Activated T-helper 1 cell treated with anti-CD3 and anti-CD28 coated beads, Interleukin-2, amount 50 U/mL, for 16 hours (primary cell): ENCODE results near the gene DGKB.
"Not testable (repeated sequence)": the region's sequence is repeated elsewhere in the genome, so short reads cannot be mapped to it uniquely, and the experiment has no call there.

Source experiments
- DNase-seq, 2 donors: peaks; one replicate each; pipeline ENCODE4 v3.0.0-alpha.2; 2020; ENCODE audit warnings: low read depth in 1 of 2, low spot score in 1 of 2

Gene DGKB

DNA sequence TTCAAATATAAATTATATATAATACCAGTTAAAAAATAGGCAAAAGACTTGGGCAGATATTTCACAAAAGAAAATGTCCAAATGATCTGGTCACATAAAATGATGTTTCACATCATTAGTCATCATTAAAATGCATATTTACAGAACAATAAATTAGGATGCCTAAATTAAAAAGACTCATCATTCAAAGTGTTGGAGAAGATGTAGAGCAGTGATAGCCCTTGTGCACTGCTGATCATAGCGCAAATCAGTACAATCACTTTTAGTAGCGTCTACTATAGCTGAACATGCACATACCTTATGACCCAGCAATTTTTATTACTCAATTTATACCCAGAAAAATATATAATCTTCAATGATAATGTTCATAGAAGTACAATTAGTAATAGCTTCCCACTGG lies 579.8 kb downstream of the DGKB start:
- DNase-seq: no peak

DNA sequence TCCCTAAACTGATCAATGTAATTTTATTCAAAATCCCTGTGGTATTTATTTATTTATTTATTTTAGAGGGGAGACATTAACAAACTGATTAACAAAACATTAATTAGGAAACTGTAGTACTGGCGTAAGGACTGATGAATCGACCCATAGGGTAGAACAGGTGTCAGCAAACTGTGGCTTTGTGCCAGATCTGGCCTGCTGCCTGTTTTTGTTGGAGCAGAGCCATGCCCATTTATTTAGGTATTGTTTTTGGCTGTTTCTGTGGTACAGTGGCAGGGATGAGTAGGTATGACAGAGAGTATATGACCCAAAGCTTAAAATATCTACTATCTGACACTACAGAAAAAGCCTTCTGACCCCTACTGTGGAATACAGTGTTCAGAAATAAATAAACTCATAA lies 580.6 kb downstream of the DGKB start:
- DNase-seq: no peak

DNA sequence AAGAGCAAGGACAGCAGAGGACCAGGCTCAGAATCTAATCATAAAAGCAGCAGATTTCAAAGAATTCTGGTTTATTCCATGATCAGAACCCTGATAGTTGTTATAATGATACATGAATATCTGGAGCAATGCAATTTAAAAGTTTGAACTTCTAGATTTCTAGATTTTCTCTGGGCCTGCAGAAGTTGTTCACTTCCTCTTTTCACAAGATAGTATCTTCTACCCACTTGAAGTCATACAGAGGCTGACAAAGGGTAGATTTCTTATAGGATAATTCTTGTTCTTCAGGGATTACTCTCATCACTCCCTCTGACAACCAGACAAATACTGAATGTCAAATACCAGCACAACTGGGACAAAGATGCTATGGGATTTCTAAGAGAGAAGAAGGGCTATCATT lies 593.1 kb downstream of the DGKB start:
- no peak for DNase-seq

DNA sequence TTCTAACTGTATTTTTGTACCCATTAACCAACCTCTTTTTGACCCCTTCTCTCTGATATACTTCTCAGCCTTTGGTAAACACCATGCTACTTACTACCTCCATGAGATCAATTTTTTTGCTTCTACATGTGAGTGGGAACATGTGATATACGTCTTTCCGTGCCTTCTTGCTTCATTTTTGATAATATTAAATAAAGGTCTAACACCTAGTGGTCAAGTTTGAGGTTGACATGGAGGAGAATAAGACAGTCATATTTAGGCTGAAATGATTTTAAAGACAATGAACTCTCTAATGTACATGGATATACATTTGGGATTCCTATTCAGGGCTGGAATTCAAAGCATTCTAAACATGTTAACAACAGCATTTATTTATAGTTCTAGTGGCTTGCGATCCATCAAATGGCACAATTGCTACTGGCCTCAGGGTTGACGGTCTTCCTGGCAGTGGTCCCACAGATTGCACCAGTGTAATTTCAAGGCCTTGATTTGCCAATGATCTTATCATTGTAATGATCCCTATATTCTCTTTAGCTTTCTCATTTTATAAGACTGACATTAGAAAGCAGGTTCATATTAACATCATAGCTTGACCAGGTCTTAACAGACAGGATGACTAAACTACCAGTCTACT lies 597.2 kb downstream of the DGKB start:
- no peak for DNase-seq

DNA sequence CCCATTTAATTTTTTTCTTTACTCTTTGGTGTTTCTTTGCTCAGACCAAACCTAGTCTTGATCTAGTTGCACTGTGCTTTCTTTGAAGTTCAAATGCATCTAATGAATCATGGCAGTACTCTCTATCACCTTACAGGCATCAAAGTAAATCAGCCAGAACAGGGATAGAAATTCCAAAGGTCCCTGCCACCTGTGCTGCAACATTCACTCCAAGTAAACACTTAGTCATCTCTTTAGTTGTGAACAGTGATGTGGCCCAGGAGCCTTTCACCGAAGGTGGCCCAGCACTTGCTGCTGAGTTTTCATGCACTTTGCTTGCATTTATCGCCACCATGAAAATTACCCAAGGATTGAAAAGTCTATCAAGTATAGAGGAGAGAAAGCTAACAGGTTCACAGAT lies 599.0 kb downstream of the DGKB start:
- no peak for DNase-seq

DNA sequence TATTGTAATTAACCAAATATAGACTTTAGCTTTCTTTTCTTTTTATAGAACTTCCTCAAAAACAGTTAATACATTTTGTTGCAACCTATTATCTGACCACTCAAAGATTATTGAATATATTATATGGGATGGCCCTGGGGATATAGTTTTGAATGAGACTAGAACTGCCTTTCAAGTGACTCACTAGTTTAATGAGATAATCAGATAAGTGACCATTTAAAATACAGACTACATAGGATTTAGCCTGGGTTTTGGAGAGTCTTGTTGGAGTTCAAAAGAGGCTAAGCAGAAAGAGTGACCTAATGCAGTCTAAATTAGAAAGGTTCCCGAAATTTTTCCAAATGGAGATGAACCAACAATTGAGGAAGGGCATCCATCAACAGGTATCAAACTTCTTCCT lies 607.9 kb downstream of the DGKB start:
- DNase-seq: no peak

DNA sequence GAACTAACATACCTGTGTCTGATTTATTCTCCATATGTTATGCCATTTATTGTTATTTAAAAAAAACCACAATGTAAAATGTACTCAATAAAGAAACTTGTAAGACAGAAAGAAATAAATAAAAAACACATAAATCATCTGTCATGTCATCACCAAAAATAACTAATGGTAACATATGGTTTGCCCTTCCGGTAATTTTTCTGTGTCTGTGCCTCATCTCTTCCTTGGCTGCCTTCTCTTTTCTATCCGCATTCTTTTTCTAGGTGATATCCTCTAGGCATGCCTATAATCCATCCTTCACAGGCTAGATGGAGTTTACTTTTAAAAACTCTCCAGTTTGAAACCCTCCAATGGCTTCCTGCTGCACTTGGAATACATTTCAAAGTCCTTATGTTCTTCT lies 609.1 kb downstream of the DGKB start:
- no peak for DNase-seq

DNA sequence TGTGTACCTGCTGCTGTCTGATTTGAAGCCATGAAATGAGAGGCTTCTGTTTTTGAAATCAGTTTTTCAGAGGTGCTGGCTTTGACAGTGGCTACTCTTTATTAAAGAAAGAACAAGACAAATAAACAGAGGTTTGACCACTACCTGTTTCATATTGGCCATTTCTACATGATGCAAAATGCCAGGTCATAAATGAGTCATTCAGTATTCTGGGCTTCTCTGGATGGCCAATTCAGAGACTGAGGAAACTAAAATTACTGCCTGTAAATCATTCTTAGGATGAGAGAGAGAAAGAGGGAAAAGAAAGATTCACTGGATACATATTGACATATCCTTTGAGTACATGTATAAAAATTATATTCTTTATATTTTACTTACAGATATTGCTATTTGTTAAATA lies 609.8 kb downstream of the DGKB start:
- DNase-seq: no peak

DNA sequence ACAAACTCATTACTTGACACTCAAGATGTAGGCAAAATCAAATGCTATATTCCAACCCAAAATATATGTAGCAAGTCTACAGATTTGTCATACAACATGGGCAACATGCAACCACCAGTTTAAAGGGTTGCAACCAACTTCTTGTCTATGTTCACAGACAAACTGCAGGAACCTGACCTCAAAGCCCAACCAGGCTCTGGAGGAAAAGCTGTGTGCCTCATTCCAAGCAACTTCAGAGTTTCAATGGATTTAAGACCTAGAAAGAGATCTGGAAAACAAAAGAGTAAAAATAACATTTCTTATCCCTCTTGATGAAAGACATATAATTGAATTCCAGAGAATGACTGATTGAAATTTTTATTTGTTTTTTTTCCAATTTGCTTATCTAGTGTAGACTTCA lies 612.6 kb downstream of the DGKB start:
- no peak for DNase-seq

DNA sequence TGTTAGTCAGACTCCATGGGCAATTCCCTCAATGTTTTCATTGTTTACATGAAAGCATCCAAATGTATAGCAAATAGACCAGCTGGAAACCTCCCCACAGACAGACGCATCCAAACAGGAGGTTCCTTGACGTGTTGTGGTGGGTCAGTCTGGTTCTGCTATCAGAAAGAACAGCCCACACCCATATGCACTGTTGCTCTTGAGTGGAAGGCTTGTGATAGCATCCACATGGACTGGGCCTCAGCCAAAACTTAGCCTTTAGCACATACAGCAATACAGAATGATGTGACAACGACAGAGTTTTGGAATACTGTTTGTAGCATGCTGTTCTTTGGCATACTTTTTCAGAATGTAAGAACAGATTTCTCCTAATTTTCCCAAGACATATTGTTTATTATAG lies 613.9 kb downstream of the DGKB start:
- DNase-seq: no peak

DNA sequence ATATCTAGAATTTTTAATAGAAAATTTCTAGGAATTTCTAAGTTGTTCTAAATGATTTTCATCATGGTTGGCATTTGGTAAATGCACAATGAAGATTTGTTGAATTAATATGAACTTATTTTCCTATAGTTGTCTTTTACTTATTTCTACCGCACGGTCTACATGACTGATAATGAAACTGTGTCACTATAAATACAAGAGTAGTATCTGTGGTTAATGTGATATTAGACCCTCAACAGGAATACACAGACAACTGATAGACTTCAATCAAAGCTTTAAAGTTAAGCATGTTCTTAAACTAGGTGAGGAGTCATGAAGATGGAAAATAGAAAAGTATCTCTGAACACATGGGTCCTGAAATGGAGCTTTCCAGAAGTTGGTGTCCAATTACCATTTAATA lies 615.2 kb downstream of the DGKB start:
- no peak for DNase-seq

DNA sequence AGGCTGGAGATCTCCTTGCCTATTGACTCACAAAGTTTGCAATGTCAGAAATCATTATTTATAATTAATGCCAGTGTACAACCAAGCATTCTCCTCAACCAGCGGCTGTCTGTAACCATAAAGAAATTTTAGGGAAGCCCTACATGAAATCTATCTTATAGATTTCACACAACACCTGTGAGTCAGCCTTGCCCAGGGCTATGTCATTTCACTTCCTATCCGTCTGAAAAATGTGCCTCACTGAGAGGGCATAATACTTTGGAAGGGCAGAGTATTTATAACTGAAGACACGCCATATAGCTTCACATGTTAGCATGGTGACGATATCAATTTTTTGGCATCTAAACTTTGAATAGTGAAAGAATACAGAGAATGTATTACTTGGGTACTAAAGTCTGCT lies 616.5 kb downstream of the DGKB start:
- DNase-seq: no peak

DNA sequence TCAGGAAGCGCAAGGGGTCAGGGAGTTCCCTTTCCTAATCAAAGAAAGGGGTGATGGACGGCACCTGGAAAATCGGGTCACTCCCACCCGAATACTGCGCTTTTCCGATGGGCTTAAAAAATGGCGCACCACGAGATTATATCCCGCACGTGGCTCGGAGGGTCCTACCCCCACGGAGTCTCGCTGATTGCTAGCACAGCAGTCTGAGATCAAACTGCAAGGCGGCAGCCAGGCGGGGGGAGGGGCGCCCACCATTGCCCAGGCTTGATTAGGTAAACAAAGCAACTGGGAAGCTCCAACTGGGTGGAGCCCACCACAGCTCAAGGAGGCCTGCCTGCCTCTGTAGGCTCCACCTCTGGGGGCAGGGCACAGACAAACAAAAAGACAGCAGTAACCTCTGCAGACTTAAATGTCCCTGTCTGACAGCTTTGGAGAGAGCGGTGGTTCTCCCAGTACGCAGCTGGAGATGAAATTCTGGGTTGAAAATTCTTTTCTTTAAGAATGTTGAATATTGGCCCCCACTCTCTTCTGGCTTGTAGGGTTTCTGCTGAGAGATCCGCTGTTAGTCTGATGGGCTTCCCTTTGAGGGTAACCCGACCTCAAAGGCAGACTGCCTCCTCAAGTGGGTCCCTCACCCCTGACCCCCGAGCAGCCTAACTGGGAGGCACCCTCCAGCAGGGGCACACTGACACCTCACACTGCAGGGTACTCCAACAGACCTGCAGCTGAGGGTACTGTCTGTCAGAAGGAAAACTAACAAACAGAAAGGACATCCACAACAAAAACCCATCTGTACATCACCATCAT lies 623.3 kb downstream of the DGKB start:
- not testable (repeated sequence) for DNase-seq

DNA sequence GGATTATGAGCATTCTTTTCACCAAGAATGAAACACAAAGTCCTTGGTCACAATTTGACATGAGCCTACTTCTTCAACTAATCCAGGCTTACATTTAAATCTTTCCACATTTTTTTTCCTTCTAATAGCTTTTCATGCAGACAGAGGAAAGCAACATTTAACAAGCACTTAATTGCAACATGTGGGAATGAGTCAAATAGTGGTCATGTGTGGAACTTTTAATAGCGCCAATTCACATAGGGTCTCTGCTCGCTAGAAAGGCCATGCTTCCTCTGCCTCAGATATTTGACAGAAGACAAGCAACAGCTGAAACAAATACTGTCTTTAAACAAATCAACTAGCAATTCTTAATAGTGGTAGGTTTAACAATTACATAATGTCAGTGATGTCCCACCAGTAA lies 627.2 kb downstream of the DGKB start:
- DNase-seq: no peak

DNA sequence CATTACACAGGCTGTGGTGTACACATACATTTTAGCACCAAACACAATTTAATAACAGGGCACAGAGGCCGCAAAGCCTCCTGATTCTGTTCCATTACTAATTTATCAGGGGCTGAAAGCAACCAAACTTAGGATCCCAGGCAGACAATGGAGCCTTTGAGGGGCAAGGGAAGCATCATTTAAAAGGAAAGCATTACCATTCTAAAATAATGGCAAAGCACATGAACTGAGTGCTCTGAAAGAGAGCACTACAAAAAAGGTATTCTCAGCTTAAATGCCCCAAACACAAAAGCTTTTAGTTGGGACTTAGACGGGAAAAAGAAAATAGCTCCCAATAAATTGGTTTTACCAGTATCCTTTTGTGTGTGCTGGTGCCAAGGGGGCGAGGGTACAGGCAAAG lies 631.1 kb downstream of the DGKB start:
- no peak for DNase-seq

DNA sequence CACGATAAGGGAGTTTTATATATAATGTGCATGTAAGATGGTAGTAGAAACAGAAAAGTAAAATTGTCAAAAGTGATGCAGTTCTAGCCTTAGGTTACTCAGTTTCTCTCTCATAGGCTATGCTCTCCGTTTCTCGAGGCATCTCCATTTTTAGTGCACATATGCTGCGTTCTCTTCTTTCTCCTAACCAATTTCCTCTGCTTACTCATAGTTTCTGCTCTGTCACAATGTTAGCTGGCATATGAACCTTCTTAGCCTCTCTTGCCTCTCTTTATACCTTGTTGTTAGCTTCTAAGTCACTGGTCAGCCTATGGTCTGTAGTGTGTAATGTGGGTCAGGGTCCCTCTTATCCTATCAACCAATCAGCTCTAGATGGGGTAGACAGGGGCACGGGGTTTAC lies 632.5 kb downstream of the DGKB start:
- DNase-seq: no peak

DNA sequence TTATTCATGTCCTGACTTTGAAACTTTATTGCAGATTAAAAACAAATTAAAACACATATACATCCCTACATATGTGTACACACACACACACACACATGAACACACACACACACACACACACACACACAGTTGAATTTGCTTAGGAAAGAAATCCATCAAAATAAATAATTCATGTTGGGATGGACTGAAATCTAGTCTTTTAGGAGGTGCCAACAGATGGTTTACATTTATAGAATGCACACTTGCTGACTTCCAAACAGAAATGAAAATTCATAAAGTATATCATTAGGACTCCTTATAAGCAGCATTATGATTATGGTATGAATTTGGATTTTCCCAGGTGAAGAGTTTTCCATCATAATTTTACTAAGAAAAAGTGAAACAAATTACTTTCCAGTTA lies 642.5 kb downstream of the DGKB start:
- no peak for DNase-seq

DNA sequence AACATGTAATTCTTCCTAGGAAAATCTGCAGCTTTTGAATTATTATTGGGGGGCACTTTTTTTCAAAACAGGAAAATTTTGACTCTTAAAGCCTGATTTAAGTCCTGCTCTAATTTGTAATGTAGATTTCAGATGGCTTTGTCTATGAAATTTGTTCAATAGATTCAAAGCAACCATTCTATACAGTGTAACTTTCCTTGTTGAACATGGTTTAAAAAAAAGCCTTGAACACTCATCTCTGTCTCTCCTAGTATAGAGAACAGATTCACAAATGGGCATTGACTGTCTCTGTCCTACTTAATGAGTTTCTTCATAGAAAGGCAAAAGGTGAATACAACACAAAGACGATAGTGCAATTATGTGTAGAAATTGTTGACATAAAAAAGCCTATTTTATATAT lies 643.7 kb downstream of the DGKB start:
- no peak for DNase-seq

DNA sequence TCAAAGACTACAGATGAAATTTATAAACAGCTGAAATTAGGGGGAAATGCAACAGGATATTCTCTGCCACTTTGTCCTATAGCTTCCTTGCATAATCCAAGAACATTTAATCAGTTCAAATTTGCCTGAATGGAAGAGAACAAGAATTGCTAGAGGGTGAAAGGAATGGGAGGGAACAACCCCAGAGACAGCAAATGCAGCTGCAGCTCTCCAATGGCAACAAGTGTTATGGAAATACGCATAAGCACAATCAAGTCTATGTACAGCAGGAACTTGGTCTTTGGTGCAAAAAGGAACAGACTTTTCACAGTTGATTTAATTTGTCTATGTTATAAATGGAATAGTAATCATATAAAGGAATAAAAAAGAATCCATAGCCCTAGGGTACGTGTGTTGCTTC lies 644.1 kb downstream of the DGKB start:
- no peak for DNase-seq

DNA sequence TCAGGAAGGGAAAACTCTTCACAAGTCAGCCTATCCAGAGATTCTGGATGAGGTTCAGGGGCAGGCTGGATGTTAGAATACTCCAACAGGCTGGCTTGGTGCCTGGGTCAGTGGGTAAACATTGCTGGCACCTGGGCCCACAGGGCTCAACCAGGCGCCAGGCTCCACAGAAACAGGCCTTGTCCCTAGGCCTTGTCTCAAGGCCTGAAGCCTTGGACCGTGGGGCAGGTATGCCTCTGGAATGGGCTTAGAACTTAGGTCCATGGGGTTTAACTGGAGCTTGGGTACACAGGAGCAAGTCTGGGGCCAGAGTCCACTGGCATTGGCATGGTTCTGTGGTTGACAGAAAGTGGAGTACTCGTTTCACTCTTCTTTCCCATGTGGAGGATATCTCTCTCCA lies 650.1 kb downstream of the DGKB start:
- DNase-seq: no peak

DNA sequence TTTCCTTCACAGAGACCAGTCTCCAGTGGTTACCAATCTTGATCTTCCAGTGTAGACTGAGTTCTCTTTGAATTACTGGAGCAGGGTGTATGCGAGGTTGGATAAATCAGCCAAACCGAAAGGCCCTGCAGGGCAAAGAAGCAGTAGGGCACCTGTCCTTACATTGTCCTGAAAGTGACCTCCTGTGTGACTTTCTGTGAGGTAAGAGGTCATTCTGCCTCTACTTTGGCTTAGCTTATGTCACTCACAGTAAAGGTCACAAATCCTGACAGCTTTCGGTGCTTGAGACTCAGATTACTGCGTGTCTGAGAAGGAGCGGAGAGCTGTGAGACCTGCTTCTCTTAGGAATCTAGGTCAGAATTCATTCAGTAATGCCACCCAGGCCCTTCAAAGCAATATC lies 660.4 kb downstream of the DGKB start:
- no peak for DNase-seq

DNA sequence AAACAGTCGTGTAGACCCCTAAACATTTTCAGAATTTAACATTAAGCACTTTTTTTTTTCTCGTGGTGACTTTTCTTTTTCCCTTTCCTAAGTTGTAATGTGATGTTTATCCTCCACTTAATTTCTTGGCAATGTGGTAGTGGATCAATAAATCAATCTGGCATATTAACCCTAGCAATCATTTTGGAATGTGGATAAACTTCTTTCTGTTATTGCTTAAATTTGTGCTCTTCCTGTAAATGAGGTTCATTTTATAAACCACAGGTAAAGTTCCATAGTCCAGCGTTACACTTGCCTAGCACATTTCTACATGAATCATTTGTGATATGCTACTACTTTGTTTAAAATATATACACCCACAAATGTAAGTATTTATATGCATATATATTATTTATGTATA lies 665.7 kb downstream of the DGKB start:
- DNase-seq: no peak

DNA sequence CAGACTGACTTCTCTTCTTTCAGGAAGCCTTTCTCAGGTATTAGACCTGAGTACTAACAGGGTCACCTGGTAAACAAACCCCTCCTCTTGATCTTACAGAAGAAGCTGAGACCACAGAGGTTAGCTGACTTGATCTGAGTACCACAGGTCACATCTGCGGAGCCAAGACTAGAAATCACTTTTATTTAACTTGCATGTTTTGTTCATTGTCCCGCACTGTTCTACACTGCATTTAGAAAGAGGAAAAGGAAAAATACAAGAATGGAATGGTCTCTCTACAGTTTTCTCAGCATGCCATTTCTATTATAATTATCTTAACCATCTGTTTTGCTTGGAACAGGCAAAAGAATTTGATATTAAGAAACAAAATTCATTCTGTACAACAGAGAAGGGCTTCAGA lies 667.5 kb downstream of the DGKB start:
- no peak for DNase-seq
